Measurements from ENCODE around the gene SUGT1.
A peak's percentile ranks its signal among the peaks of the same experiment; 100 is the strongest.
"Not testable (repeated sequence)": the region's sequence is repeated elsewhere in the genome, so short reads cannot be mapped to it uniquely, and the experiment has no call there.

Gene SUGT1

GRCh38 chr13:52652196-52652979, at the start of gene SUGT1:
TSS of gene SUGT1 (plus strand) at chr13:52652836. CDS start at chr13:52652921, 85 bp downstream.
- DNase-seq (ENCODE audit: low read depth in 2 of 2): peak; percentile 91 to 94

- DNase-seq (ENCODE audit: low read depth in 2 of 2): not testable (repeated sequence)
These were observed 49.3 kb upstream of the SUGT1 start for GRCh38 chr13:52603316-52603715.

DNA sequence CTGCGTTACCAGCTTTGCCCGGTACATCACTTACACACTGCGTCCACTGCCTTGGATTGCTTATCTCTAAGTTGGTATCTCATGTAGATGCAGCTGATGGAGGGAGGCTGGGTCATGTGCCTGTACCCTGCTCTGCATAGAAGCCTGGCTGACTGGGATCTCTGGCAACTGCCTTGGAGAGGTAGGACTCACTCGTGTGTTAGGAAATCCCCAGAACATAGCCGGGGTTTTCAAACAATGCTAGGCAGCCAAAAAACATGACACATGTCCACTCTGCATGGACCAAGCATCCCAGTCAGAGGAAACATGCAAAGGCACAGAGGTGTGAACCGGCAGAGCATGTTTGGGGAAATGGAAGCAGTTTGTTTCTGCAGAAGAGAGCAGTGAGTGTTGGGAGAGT, 46.5 kb upstream of the SUGT1 start:
- not testable (repeated sequence) for DNase-seq (ENCODE audit: low read depth in 2 of 2)

GRCh38 chr13:52606795-52607194, 45.8 kb upstream of the SUGT1 start:
- DNase-seq (ENCODE audit: low read depth in 2 of 2): not testable (repeated sequence)

DNA sequence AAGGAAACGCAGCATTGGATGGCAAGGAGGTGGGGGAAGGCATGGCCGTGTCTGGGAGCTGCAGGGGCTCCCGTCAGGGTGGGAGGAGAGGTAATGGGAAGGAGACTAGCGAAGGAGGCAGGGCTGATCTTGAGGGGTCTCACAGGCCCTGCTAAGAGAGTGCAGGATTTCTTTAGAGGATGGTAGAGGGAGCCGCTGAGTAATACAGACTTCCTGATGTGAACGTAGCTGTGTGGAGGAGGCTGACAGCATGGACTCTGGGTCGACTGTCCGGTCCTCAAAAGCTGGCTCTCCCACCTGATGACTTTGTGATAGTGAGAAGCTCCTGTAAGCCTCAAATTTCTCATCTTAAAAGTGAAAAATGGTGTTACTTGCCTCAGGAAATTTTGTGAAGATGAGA, 44.5 kb upstream of the SUGT1 start:
- DNase-seq (ENCODE audit: low read depth in 2 of 2): not testable (repeated sequence)

- DNase-seq (ENCODE audit: low read depth in 2 of 2): not testable (repeated sequence)
These were observed 43.5 kb upstream of the SUGT1 start for GRCh38 chr13:52609013-52609606.

DNA sequence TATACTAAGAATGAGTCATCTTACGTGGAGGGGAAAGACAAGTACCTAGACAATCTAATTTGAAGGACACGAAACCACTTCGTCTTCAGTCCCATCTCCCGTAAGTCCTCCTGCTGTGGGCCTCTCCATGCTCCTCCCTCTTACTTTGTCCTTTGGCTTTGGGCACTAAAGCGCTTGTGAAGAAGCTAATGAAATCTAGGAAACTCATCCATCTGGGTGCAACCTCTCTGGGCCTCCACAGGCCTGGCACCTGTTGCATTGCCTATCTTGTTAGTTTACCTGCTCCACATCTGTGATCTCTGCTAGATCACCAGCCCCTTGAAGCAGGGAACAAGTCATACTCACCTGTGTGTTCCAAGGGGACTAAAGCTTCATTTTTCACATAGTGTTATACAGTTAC, 42.5 kb upstream of the SUGT1 start:
- DNase-seq (ENCODE audit: low read depth in 2 of 2): not testable (repeated sequence)

DNA sequence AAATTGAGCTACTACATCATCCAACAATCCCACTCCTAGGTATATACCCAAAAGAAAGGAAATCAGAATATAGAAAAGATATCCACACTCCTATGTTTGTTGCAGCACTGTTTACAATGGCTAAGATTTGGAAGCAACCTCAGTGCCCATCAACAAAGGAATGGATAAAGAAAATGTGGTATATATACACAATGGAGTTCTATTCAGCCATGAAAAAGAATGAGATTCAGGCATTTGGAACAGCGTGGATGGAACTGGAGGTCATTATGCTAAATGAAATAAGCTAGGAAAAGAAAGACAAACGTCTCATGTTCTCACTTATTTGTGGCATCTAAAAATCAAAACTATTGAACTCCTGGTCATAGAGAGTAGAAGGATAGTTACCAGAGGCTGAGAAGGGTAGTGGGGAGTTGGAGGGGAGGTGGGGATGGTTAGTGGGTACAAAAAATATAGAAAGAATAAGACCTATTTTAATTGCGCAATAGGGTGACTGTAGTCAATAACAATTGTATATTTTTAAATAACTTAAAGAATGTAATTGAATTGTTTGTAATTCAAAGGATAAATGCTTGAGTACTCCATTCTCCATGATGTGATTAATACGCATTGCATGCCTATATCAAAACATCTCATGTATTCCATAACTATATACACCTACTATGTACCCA, 37.4 kb upstream of the SUGT1 start:
- no peak for DNase-seq (ENCODE audit: low read depth in 2 of 2)

DNA sequence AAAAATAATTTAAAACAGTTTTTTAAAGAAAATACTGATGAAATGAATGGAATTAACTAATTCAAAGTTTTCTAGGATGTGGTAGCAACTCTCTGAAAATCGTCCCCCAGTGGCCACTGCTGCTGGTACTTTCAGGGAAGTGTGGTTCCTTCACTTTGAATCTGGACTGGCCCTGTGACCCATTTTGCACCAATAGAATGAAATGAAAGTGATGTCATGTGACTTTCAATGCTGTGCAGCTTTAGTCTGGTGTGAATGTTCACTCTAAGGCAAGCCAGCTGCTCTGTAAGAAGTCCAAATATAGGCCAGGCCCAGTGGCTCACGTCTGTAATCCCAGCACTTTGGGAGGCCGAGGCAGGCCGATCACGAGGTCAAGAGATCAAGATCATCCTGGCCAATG, 36.8 kb upstream of the SUGT1 start:
- no peak for DNase-seq (ENCODE audit: low read depth in 2 of 2)

DNA sequence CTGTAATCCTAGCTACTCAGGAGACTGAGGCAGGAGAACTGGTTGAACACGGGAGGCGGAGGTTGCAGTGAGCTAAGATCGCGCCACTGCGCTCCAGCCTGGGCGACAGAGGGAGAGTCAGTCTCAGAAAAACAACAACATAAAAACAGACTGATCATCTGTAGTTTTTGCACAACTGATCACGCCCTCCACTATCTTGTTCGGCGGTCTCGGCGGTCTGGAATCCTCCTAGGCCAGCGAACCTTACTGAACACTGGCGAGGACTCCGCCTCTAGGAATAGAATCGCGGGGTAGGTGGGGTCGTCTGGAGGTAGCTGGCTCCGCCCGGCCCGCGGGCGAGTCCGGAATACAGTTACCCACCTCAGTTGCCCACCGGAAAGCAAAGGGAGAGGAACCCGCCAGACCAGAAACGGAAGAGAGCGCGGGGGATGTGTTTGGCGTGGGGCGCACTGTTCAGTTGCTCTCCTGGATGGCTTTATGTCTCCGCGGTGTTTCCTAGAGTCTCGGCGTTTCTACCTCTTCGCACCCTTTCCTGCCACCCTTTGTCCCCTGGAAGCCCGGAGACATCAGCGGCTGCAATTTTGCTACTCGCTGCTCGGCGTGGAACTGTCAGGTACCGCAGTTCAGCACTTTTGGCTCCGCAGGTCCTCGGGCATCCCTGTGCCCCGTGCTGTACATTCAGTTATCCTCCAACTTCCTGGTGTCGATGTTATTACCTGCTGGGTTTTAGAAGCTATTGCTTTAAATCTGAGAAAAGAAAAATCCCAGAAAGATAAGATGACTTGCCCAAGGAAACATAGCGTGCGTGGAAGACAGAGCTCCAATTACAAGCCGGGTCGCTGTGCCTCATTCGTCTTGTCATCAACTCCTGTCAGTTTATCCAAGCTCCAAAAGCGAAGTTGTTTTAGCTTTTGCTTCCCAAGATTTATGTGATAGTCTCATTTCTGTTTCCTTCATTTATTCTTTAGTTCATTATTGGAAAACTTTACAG, 35.3 kb upstream of the SUGT1 start:
- peak; percentile 78 to 83 for DNase-seq (ENCODE audit: low read depth in 2 of 2)

GRCh38 chr13:52631083-52631690, 21.4 kb upstream of the SUGT1 start:
- DNase-seq (ENCODE audit: low read depth in 2 of 2): not testable (repeated sequence)

DNA sequence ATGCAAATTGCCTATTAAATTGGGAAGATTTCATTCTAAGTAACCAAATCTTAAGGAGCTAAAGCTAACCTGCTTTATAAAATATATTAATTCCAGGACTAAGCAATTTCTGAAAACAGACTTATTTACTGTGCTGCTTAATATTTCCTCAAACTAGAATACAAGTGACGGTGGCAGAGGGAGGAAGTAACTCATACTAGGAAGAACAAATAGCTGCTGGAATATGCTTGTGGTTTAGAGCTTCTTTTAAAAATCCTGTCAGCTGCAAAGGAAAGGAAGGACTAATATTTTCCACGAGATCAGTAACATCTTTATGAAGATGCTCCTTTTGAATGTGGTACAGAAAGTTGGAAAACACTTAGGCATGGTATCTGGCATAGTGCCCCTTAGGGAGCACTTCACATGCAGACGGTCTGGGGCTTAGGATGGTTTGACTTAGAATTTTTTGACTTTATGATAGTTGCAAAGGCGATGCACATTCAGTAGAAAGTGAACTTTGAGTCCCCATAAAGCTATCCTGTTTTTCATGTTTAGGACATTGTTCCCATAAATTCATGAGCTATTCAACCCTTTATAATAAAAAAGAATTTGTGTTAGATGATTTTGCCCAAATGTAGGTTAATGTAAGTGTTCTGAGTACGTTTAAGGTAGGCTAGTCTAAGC, 13.8 kb upstream of the SUGT1 start:
- DNase-seq (ENCODE audit: low read depth in 2 of 2): no peak

DNA sequence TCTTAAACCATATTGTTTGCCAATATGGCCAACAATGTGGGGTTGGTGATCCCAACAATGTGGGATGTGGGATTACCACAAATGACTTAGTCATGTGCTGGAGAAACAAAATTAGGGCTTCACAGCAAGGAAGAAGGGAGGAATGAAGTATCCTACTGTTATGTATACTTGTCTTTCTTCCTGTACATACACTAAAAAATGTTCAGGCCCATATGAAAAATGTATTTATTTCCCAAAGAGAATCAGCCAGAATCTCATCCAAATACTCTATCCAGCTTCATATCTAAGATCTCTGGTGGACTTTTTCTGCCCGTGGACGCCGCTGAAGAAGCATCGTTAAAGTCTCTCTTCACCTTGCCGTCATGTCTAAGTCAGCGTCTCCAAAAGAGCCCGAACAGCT, 10.5 kb upstream of the SUGT1 start, which contains the start of gene HNRNPA1L2:
Gene HNRNPA1L2 (plus strand): TSS at position 301 of the 400 bp plus-strand sequence. CDS start 62 bp downstream, at position 363.
- no peak for DNase-seq (ENCODE audit: low read depth in 2 of 2)

DNA sequence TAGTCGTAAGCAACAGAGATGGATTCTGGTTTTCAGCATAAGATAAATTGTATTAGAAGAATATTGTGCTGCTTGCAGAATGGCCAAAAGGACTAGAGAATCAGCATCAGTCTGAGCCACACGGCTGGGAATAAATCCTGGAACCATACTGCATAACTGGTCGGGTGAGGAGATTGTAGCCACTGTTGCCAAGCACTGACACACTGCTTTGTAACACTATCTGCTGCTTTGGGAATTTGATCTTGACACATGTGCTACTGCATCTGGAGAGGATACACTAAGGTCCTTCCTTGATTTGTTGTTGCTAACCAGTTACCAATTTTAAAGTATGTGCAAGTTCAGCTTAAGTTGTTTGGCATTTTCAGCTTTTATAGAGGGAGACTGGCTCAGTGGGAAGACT, 8.5 kb upstream of the SUGT1 start:
- DNase-seq (ENCODE audit: low read depth in 2 of 2): no peak

DNA sequence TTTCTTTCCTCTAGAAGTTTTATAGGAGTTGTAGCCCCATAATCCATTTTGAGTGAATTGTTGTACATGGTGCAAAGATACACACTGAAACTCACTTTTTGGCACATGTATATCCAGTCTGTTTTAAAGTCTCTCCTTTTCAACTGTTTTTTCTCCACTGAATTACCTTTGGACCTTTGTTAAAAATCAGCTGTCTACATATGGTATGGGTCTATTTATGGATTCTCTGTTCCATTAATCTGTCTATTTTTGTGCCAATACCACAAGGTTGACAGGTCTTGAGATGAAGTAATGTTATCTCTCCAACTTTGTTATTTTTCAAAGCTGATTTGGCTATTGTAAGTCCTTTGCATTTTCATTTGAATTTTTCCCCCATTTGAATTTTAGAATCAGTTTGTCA, 5.7 kb upstream of the SUGT1 start:
- DNase-seq (ENCODE audit: low read depth in 2 of 2): no peak

GRCh38 chr13:52650731-52651130, 1.9 kb upstream of the SUGT1 start:
- DNase-seq (ENCODE audit: low read depth in 2 of 2): no peak

DNA sequence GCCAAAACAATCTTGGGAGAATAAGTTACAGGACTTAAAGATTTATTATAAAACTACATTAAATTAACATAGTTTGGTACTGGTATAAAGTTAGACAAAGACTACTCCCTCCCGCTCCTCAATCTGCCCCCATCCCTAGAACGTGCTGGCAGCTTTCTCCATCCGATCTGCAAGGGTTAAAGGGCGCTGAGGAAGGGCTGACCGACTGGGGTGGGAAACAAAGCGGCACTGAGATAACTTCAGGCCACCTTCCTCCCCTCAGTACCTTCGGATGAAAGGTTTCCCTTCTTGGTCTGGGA, 790 bp upstream of the SUGT1 start:
- DNase-seq (ENCODE audit: low read depth in 2 of 2): no peak

DNA sequence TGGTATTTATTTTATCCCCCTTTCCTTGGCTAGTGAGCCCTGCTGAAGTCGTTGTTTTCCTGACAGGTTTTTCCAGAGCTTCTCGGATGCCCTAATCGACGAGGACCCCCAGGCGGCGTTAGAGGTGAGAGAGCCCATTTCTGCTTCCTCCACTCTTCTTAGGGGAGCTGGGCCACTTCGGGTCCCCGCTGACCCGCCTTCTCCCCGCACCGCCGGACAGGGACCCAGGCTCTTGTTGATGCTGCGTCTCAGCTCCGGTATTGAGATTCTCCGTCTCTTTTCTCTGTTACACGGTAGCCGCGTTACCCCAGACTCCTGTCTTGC, 306 bp downstream of the SUGT1 start:
- DNase-seq (ENCODE audit: low read depth in 2 of 2): peak in 1 of 2 donors; percentile 20

DNA sequence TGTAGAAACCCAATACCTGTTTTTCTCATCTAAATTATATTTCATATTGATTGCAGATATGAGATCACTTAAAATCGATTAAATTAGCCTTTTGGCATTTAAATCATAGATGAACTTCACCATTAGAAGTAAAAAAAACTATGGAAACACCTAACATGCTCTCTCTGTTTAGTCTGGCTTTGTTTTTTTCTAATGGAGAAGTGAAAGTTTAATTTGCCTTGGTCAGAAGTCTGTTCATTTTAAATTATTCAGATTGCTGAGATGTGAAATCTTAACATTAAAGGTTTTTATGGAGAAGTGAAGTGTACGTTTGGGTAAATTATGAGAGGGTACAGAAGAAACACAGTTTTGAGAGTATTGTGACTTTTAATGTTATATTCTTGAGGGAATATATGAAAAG, 6.7 kb downstream of the SUGT1 start:
- no peak for DNase-seq (ENCODE audit: low read depth in 2 of 2)

DNA sequence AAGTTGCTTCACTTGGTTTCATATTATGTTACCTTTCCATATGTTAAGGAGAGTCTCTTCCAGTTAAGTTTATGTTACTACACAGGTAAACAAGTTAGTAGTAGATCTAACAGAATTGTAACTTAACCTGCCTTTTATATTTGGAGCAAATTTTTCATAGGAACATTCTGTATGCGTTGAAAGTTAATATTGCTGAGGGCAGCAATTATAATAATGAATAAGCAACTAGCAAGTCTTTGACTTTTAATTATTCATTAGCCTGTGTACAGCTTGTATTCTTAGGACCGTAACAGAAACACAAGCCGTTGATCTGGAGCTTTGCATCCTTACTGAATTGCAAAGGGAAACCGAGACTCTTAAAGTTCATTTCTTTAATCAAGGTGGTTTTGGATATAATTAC, 11.6 kb downstream of the SUGT1 start:
- no peak for DNase-seq (ENCODE audit: low read depth in 2 of 2)

GRCh38 chr13:52665325-52665724, 12.7 kb downstream of the SUGT1 start:
- no peak for DNase-seq (ENCODE audit: low read depth in 2 of 2)

Measured in stimulated activated CD4-positive, alpha-beta T cell treated with anti-CD3 and anti-CD28 coated beads, Interleukin-15, amount 100 ng/mL, for 48 hours (primary cell).